ENCODE measurements around the gene MIX23.

DNA sequence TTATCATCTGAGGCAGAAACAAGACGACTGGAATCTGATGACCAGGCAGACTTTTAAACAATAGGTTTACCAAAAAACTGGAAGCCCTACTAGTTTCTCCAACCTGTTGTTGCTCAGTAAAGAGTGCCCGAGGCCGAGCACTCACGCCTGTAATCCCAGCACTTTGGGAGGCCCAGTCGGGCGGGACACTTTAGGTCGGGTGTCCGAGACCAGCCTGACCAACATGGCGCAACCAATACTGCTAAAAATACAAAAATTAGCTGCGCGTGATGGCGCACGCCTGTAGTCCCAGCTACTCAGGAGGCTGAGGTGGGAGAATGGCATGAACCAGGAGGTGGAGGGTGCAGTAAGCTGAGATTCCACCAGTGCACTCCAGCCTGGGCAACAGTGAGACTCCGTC lies 33.9 kb upstream of the MIX23 start:
- TF ChIP-seq POLR2A (IDR thresholded peaks at IDR 0.05; ENCODE audit: borderline replicate concordance, extremely low read depth, insufficient read depth, insufficient read length) = no peak
- no peak for TF ChIP-seq CEBPB (IDR thresholded peaks at IDR 0.05; ENCODE audit: low read depth)
- no peak for TF ChIP-seq ZNF274 (IDR thresholded peaks at IDR 0.05; ENCODE audit: low read depth, low read length)
- TF ChIP-seq SIN3A (IDR thresholded peaks at IDR 0.05; ENCODE audit: low read depth) = no peak
- TF ChIP-seq, protein P1, sequence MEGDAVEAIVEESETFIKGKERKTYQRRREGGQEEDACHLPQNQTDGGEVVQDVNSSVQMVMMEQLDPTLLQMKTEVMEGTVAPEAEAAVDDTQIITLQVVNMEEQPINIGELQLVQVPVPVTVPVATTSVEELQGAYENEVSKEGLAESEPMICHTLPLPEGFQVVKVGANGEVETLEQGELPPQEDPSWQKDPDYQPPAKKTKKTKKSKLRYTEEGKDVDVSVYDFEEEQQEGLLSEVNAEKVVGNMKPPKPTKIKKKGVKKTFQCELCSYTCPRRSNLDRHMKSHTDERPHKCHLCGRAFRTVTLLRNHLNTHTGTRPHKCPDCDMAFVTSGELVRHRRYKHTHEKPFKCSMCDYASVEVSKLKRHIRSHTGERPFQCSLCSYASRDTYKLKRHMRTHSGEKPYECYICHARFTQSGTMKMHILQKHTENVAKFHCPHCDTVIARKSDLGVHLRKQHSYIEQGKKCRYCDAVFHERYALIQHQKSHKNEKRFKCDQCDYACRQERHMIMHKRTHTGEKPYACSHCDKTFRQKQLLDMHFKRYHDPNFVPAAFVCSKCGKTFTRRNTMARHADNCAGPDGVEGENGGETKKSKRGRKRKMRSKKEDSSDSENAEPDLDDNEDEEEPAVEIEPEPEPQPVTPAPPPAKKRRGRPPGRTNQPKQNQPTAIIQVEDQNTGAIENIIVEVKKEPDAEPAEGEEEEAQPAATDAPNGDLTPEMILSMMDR (IDR thresholded peaks at IDR 0.05 in 2 of 3, conservative IDR thresholded peaks at IDR 0.05 in 1 of 3; ENCODE audit: borderline replicate concordance in 1 of 3, insufficient read depth in 1 of 3, low read depth in 2 of 3, low read length in 2 of 3) = no peak
- TF ChIP-seq RAD21 (IDR thresholded peaks at IDR 0.05; ENCODE audit: low read depth) = no peak

Measured in HCT116 (cell line).